Right ventricle myocardium inferior (tissue), 1 donor: ENCODE measurements around the gene OR51F2. TPM values are rescaled to one million over a fixed set of nuclear protein-coding genes. Genes with fewer than 3 reads are reported as not detected.
"Not testable (repeated sequence)": the region's sequence is repeated elsewhere in the genome, so short reads cannot be mapped to it uniquely, and the experiment has no call there.

Experiments used
- ATAC-seq: fragments of 200-7000 bp; cut with Tn5 transposase; one replicate; pipeline ENCODE4 v1.9.1; 2020; ENCODE audit warnings: mild to moderate bottlenecking, moderate library complexity
- DNase-seq: peaks from one replicate; pipeline ENCODE4 v3.0.0; 2021; ENCODE audit errors: missing footprints
- intact Hi-C: fragments of 100-400 bp; cut with DNase I; formaldehyde crosslinking; loops from one replicate; pipeline ENCODE4 v1.11.0; 2022
- long read RNA-seq: library from polyadenylated mRNA; unstranded; transcript quantifications from one replicate; pipeline ENCODE4 v2.0.0, GENCODE V29; 2021
- total RNA-seq: library from RNA; stranded (reverse); fragmentation: NEBNext Ultra II Directional; extraction: Animal tissue kit (Norgen Biotek cat#: 25700); gene quantifications from one replicate; pipeline ENCODE4 v1.2.1, GENCODE V29; 2021
- donor health status: DM: no; HTN: yes; CAD: no; lungs with severe emphysema.

OR51F2 gene
- not detected for total RNA-seq
- long read RNA-seq, result 0 reads

- intact Hi-C loops, result no loop called here
- DNase-seq (no peak), ATAC-seq (no peak)
Measured at GRCh38 chr11:4821021-4821420, at the start of gene OR51F2. OR51F2 (plus strand) TSS chr11:4821321; CDS start chr11:4821422, 101 bp downstream.

- intact Hi-C loops, result no loop called here
- DNase-seq, result no peak
- ATAC-seq, result no peak
Measured at GRCh38 chr11:4782454-4782853, 38.7 kb upstream of the OR51F2 start.

- intact Hi-C loops, result no loop called here
- ATAC-seq (no peak), DNase-seq (no peak)
Measured at GRCh38 chr11:4797206-4797605, 23.9 kb upstream of the OR51F2 start.

- intact Hi-C loops, result no loop called here
- ATAC-seq, result no peak
- DNase-seq, result no peak
Measured at GRCh38 chr11:4798427-4799183, 22.5 kb upstream of the OR51F2 start.

- intact Hi-C loops, DNase-seq, ATAC-seq: not testable (repeated sequence)
Measured at GRCh38 chr11:4801316-4801715, 19.8 kb upstream of the OR51F2 start.

- ATAC-seq, result no peak
- DNase-seq, result no peak
- intact Hi-C loops, result no loop called here
Measured at GRCh38 chr11:4804280-4804679, 16.8 kb upstream of the OR51F2 start, which contains the start of gene OR52R1. OR52R1 (minus strand) TSS chr11:4804380; CDS start chr11:4804380, 0 bp downstream.

GRCh38 chr11:4808476-4808875 is 12.6 kb upstream of the OR51F2 start:
- ATAC-seq (no peak), DNase-seq (no peak)
- intact Hi-C loops, result no loop called here

GRCh38 chr11:4809246-4809645 is 11.9 kb upstream of the OR51F2 start:
- no peak for ATAC-seq
- intact Hi-C loops, result no loop called here
- DNase-seq, result no peak

- ATAC-seq, result no peak
- DNase-seq, result no peak
- intact Hi-C loops, result no loop called here
Measured at GRCh38 chr11:4825132-4825531, 4.0 kb downstream of the OR51F2 start.

GRCh38 chr11:4826425-4826824 is 5.3 kb downstream of the OR51F2 start:
- DNase-seq (no peak), ATAC-seq (no peak)
- intact Hi-C loops, result loop anchor here (1.0 to 2.0 kb wide), 2 partner anchors 190 to 644 kb away; no protein-coding TSS in a partner anchor

GRCh38 chr11:4830346-4830745 is 9.2 kb downstream of the OR51F2 start:
- no peak for ATAC-seq
- intact Hi-C loops, result no loop called here
- no peak for DNase-seq

- DNase-seq (no peak), ATAC-seq (no peak)
- intact Hi-C loops, result no loop called here
Measured at GRCh38 chr11:4830909-4831308, 9.8 kb downstream of the OR51F2 start.

GRCh38 chr11:4839851-4840549 is 18.9 kb downstream of the OR51F2 start:
- ATAC-seq (no peak), DNase-seq (no peak)
- intact Hi-C loops, result loop anchor here (10.0 kb wide), 1 partner anchor 165 kb away; no protein-coding TSS in a partner anchor

GRCh38 chr11:4848908-4849532 is 27.9 kb downstream of the OR51F2 start, which contains the start of gene OR51S1:
OR51S1 (minus strand) TSS chr11:4849208; CDS start chr11:4849208, 0 bp downstream.
- ATAC-seq (no peak), DNase-seq (no peak)
- intact Hi-C loops, result loop anchor here (10.0 kb wide), 1 partner anchor 156 kb away; no protein-coding TSS in a partner anchor

GRCh38 chr11:4851033-4851432 is 29.9 kb downstream of the OR51F2 start:
- DNase-seq (no peak), ATAC-seq (peak; percentile 90)

GRCh38 chr11:4854286-4854685 is 33.2 kb downstream of the OR51F2 start:
- ATAC-seq, intact Hi-C loops, DNase-seq: not testable (repeated sequence)

More at GRCh38 chr11:4851033-4851432, 29.9 kb downstream of the OR51F2 start:
- intact Hi-C loops, result no loop called here

GRCh38 chr11:4862447-4863236 is 41.5 kb downstream of the OR51F2 start:
- DNase-seq, result no peak
- intact Hi-C loops, result no loop called here
- no peak for ATAC-seq

- intact Hi-C loops, result no loop called here
- ATAC-seq, result peak; percentile 42
- no peak for DNase-seq
Measured at GRCh38 chr11:4863876-4864275, 42.8 kb downstream of the OR51F2 start.

GRCh38 chr11:4865855-4866254 is 44.7 kb downstream of the OR51F2 start:
- no peak for ATAC-seq
- DNase-seq, result no peak
- intact Hi-C loops, result no loop called here
